IPS-18c (cell line): Measurements from ENCODE around the gene OAS1.
"Not testable (repeated sequence)": the region's sequence is repeated elsewhere in the genome, so short reads cannot be mapped to it uniquely, and the experiment has no call there.

Experiments used
- H3K4me3 ChIP-seq: 2 replicates; pipeline ENCODE4 v1.7.0; 2013; ENCODE audit warnings: low read depth, mild to moderate bottlenecking, low read length, moderate library complexity; ENCODE audit not compliant: insufficient read depth
- H3K9me3 ChIP-seq: one replicate; pipeline ENCODE4 v1.6.1; 2013; ENCODE audit warnings: mild to moderate bottlenecking, low read length, moderate library complexity; ENCODE audit not compliant: control insufficient read depth, insufficient read depth

Gene OAS1

DNA sequence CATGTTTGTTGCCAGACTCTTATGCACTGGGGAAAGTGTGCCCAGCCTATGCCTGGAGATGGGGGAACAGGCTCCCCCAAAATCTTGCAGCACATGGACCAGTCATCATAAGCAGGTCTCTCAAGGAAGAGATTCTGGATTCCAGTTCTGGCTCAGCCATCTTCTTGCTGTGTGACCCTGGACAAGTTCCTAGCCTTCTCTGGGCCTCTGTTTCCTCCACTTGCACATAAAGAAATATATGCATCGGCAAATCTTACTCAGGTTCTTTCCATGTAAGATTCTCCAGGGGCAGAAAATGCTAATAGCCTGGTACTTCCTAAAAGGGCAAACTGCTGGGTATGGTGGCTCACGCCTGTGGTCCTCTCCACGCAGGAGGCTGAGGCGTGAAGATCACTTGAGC is 38.8 kb downstream of the OAS1 start:
- H3K9me3 ChIP-seq = peaks cover 2% of the 10 kb centered on the region

DNA sequence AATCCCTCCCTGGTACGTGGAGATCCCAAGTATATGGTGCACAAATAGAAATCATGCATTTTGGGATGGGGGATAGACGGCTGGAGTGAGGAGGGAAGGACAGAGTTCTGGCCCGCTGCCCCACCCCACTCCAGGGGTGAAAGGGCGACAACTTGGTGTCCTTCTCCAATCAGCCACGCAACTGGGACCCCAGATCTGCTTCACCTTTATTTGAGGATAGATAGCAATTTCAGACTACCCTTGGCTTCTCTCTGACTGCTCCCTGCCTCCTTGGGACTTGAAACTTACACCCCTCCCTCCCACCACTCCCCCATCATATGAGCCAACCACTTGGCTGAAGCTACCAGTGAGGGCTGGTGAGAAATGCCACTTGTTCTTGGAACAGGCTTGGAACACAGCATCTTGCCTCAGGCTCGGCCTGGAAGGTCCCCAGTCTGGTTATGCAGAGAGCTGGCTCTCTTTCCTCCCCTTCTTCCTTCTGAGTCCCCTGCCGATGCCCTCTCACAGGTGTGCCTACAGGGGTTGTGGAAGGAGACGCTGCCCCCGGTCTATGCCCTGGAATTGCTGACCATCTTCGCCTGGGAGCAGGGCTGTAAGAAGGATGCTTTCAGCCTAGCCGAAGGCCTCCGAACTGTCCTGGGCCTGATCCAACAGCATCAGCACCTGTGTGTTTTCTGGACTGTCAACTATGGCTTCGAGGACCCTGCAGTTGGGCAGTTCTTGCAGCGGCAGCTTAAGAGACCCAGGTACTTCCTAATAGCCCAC is 39.7 kb downstream of the OAS1 start:
- Histone ChIP-seq H3K4me3 (no peak overlapping the region), H3K9me3 (peaks cover 2% of the 10 kb centered on the region)

More for the DNA sequence above, 38.8 kb downstream of the OAS1 start:
- no peak overlapping the region for H3K4me3 ChIP-seq

DNA sequence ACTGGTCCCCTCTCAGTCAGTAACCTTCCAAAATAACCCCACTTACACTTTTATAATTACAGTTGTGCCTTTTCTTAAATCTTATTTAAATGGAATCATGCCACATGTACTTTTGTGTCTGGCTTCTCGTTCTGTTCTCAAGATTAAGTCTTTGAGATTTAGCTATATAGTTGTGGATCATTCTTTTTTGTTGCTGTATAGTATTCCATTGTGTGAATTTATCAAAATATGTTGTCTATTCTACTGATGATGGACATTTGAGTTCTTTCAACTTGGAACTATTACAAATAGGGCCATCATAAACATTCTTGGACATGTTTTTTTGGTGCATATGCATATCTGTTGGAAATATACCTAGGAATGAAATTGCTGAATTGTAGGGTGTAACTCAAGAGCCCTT is 40.6 kb downstream of the OAS1 start:
- Histone ChIP-seq H3K4me3 (no peak overlapping the region), H3K9me3 (peaks cover 2% of the 10 kb centered on the region)

DNA sequence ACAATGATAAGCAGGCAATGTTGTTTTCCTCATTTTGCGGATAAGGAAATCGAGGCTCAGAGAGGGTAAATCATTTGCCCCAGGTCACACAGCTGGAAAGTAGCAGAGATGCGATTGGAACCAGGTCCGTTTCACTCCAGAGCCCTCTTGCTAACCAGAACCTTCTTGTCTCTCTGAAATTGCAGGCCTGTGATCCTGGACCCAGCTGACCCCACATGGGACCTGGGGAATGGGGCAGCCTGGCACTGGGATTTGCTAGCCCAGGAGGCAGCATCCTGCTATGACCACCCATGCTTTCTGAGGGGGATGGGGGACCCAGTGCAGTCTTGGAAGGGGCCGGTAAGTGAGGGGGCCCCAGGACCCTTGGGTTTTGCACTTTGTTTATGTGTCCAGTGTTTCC is 41.0 kb downstream of the OAS1 start:
- Histone ChIP-seq H3K4me3 (no peak overlapping the region), H3K9me3 (peaks cover 2% of the 10 kb centered on the region)

DNA sequence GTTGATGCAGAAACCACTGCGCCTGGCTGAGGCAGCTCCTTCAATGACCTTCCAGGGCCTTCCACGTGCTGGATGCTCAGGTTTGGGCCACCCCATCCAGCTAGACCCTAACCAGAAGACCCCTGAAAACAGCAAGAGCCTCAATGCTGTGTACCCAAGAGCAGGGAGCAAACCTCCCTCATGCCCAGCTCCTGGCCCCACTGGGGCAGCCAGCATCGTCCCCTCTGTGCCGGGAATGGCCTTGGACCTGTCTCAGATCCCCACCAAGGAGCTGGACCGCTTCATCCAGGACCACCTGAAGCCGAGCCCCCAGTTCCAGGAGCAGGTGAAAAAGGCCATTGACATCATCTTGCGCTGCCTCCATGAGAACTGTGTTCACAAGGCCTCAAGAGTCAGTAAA is 42.0 kb downstream of the OAS1 start:
- Histone ChIP-seq H3K4me3 (no peak overlapping the region), H3K9me3 (no peaks in the 10 kb centered on the region)

DNA sequence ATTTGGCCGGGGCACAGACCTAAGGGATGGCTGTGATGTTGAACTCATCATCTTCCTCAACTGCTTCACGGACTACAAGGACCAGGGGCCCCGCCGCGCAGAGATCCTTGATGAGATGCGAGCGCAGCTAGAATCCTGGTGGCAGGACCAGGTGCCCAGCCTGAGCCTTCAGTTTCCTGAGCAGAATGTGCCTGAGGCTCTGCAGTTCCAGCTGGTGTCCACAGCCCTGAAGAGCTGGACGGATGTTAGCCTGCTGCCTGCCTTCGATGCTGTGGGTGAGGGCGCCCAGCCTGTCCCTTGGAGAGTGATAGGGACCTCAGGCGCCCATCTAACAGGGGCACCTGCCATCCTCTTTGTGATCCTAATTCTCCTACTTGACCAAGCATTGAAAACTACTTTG is 43.9 kb downstream of the OAS1 start:
- H3K9me3 ChIP-seq = no peaks in the 10 kb centered on the region
- no peak overlapping the region for H3K4me3 ChIP-seq

DNA sequence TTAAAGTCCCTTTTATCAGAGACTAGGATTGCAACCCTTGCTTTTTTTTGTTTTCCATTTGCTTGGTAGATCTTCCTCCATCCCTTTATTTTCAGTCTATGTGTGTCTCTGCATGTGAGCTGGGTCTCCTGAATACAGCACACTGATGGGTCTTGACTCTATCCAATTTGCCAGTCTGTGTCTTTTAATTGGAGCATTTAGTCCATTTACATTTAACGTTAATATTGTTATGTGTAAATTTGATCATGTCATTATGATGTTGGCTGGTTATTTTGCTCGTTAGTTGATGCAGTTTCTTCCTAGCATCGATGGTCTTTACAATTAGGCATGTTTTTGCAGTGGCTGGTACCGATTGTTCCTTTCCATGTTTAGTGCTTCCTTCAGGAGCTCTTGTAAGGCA is 50.4 kb downstream of the OAS1 start:
- not testable (repeated sequence) for H3K4me3 ChIP-seq, H3K9me3 ChIP-seq

DNA sequence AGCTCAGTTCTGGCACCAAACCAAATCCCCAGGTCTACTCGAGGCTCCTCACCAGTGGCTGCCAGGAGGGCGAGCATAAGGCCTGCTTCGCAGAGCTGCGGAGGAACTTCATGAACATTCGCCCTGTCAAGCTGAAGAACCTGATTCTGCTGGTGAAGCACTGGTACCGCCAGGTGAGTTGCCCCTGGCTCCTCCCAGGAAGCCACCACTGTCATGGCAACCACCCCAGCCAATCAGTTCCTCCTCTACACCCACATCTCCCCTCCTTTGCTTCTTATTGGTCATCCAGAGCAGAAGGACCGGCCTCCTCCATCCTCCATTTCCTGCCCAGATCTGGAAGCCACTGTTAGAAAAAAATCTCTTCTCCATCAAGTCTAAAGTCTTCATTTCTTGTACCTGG is 54.3 kb downstream of the OAS1 start:
- peaks cover 5% of the 10 kb centered on the region for H3K9me3 ChIP-seq

DNA sequence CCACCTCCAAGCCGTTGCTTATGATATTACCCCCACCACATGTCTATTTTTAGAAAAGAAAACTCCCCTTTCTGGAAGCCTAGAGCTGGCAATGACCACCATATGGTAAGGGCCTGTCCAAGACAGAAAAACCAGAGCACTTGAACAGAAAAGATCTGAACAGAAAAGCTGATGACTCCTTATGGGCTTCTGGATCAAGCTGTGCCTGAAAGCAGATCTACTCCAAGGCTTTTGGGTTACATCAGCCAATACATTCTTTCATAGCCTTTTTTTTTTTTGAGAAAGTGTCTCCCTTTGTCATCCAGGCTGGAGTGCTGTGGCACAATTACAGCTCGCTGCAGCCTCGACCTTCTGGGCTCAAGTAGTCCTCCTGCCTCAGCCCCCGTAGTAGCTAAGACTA is 54.8 kb downstream of the OAS1 start:
- Histone ChIP-seq H3K4me3 (no peak overlapping the region), H3K9me3 (peaks cover 5% of the 10 kb centered on the region)

More for the DNA sequence above, 54.3 kb downstream of the OAS1 start:
- no peak overlapping the region for H3K4me3 ChIP-seq

DNA sequence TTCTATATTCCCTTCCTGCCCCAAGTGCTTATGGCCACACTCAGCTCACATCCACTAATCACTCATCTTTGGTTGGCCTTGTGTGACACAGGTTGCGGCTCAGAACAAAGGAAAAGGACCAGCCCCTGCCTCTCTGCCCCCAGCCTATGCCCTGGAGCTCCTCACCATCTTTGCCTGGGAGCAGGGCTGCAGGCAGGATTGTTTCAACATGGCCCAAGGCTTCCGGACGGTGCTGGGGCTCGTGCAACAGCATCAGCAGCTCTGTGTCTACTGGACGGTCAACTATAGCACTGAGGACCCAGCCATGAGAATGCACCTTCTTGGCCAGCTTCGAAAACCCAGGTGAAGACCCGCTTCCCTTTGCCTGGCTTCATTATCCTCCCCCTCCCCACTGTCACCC is 55.8 kb downstream of the OAS1 start:
- Histone ChIP-seq H3K9me3 (peaks cover 5% of the 10 kb centered on the region), H3K4me3 (no peak overlapping the region)

DNA sequence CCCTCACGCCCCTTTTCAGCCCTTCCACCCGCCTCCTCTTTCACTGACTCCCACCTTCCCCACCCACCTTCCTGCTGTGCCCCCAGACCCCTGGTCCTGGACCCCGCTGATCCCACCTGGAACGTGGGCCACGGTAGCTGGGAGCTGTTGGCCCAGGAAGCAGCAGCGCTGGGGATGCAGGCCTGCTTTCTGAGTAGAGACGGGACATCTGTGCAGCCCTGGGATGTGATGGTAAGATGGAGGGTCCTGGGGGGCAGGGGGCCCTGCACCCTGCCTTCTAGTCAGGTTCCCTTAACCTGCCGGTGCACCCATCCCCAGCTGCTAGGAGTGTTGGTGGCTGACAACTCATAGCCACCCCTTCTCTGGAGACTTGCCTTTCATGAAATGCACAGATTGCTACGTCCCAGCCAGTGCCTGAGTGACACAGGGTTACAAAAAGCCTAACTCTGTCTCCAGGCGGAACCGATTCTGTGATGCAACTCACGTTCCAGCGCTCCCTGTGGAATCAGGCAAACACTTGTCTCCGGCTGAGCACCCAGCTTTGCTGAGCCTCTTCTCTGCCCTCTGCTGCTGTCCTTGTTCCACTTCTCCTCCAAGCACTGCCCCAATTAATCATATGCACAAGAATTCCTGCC is 56.6 kb downstream of the OAS1 start:
- peaks cover 5% of the 10 kb centered on the region for H3K9me3 ChIP-seq
- no peak overlapping the region for H3K4me3 ChIP-seq

DNA sequence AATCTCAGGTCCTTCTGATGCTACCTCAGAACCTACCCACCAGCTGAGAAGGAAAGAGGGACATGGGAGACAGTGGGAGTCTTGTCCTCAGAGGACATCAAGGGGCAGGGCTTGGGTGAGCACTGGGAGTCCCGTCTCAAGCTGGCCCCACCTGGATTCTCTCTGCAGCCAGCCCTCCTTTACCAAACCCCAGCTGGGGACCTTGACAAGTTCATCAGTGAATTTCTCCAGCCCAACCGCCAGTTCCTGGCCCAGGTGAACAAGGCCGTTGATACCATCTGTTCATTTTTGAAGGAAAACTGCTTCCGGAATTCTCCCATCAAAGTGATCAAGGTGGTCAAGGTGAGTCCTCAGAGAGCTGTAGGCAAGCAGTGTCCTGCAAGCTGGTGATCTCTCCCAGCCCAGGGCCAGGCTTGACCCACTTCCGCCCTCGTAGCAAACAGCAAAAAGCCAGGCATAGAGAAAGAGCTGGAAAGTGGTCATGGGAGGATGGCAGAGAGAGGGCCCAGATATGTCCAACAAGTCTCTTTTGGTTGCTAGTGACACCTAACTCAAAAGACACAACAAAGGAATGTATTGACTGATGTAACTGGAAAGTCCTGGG is 57.4 kb downstream of the OAS1 start:
- peaks cover 3% of the 10 kb centered on the region for H3K9me3 ChIP-seq
- no peak overlapping the region for H3K4me3 ChIP-seq

DNA sequence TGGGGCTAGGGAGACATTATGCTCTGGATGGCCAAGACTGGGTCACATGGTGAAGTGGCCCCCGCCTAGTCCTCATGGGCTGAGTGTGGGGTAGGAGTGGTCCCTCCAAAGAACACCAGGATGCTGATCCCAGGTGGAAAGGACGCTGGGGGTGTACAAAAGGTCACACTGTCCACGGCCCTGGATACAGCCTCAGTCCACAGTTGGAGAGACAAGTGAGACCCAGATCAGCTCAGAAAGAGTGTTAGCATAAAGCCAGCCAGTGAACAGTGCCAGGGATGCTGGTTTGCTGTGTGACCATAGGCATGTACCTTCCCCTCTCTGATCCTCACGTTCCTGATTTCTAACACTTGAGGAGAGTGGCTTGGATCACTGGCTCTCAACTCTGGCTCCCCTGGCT is 58.2 kb downstream of the OAS1 start:
- H3K4me3 ChIP-seq = no peak overlapping the region

DNA sequence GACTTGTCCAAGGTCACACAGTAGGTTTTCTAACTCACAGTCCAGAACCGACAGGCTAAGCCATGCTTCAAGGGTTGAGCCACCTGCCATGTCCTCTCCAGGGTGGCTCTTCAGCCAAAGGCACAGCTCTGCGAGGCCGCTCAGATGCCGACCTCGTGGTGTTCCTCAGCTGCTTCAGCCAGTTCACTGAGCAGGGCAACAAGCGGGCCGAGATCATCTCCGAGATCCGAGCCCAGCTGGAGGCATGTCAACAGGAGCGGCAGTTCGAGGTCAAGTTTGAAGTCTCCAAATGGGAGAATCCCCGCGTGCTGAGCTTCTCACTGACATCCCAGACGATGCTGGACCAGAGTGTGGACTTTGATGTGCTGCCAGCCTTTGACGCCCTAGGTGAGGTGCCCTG is 58.9 kb downstream of the OAS1 start:
- Histone ChIP-seq H3K4me3 (no peak overlapping the region), H3K9me3 (no peaks in the 10 kb centered on the region)

More for the DNA sequence above, 58.2 kb downstream of the OAS1 start:
- no peaks in the 10 kb centered on the region for H3K9me3 ChIP-seq

DNA sequence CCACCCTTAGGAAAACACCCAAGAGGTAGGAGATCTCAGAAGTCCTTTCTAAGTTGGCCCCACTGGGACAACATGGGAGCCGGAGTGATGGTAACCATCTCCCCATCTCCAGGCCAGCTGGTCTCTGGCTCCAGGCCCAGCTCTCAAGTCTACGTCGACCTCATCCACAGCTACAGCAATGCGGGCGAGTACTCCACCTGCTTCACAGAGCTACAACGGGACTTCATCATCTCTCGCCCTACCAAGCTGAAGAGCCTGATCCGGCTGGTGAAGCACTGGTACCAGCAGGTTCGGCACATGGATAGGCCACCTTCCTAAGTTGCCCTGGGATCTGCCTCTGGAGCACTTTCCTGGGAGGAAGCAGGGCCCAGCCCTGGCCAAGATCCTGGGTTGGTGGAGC is 60.5 kb downstream of the OAS1 start:
- no peak overlapping the region for H3K4me3 ChIP-seq
- H3K9me3 ChIP-seq = no peaks in the 10 kb centered on the region

DNA sequence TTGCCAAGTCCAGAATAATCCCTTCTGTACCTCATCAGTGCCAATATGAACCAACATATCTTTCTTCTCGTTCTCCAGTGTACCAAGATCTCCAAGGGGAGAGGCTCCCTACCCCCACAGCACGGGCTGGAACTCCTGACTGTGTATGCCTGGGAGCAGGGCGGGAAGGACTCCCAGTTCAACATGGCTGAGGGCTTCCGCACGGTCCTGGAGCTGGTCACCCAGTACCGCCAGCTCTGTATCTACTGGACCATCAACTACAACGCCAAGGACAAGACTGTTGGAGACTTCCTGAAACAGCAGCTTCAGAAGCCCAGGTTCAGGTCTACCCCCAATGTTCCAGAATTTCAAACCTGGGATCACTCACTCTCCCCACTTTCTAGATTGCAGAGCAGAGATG is 61.1 kb downstream of the OAS1 start:
- Histone ChIP-seq H3K4me3 (no peak overlapping the region), H3K9me3 (no peaks in the 10 kb centered on the region)
